CD8-positive, alpha-beta memory T cell (primary cell): Measurements from ENCODE around the gene CROCC. TPM values are rescaled to one million over a fixed set of nuclear protein-coding genes. Genes with fewer than 3 reads are reported as not detected.
"Not testable (repeated sequence)": the region's sequence is repeated elsewhere in the genome, so short reads cannot be mapped to it uniquely, and the experiment has no call there.

Source experiments
- CTCF ChIA-PET: fragments of 350-600 bp; sonication (Branson Sonifier 250); formaldehyde crosslinking; loops from one replicate; lab custom pipeline; 2021; ENCODE audit warnings: antibody characterized with exemption; lab: Charles Lee
- POLR2A ChIA-PET: fragments of 350-600 bp; sonication (Branson Sonifier 250); formaldehyde crosslinking; loops from one replicate; lab custom pipeline; 2021; ENCODE audit warnings: antibody characterized with exemption; lab: Charles Lee
- DNase-seq, 5 donors: peaks; one replicate each; pipeline versions ENCODE4 v3.0.0 to v3.0.0-alpha.2; 2020 to 2022; ENCODE audit warnings: mixed read lengths in 1 of 5
- H3K27ac ChIP-seq: one replicate; pipeline ENCODE4 v1.7.0; 2013; ENCODE audit warnings: low read depth, mild to moderate bottlenecking, low read length, moderate library complexity
- H3K27me3 ChIP-seq: 2 replicates; pipeline ENCODE4 v1.7.0; 2013; ENCODE audit warnings: low read length, mild to moderate bottlenecking; ENCODE audit not compliant: insufficient read depth, poor library complexity, severe bottlenecking
- H3K36me3 ChIP-seq: 2 replicates; pipeline ENCODE4 v1.7.0; 2013; ENCODE audit warnings: mild to moderate bottlenecking, low read length, moderate library complexity; ENCODE audit not compliant: insufficient read depth
- H3K4me1 ChIP-seq: 2 replicates; pipeline ENCODE4 v1.7.0; 2013; ENCODE audit warnings: mild to moderate bottlenecking, low read length, moderate library complexity; ENCODE audit not compliant: insufficient read depth
- H3K4me3 ChIP-seq: 2 replicates; pipeline ENCODE4 v1.7.0; 2013; ENCODE audit warnings: mild to moderate bottlenecking, low read length
- H3K9me3 ChIP-seq: 2 replicates; pipeline ENCODE4 v1.7.0; 2013; ENCODE audit warnings: mild to moderate bottlenecking, low read length
- H3K27ac Mint-ChIP-seq, 8 donors: one replicate each; pipeline ENCODE4 v1.8.0; 2020 to 2021; ENCODE audit warnings: mixed read lengths in 8 of 8, mild to moderate bottlenecking in 6 of 8, inconsistent platforms in 3 of 8, moderate library complexity in 3 of 8
- H3K27me3 Mint-ChIP-seq, 2 donors: one replicate each; pipeline ENCODE4 v1.8.0; 2020 to 2021; ENCODE audit warnings: mixed read lengths in 2 of 2, mild to moderate bottlenecking in 1 of 2, moderate library complexity in 1 of 2
- H3K36me3 Mint-ChIP-seq, 3 donors: one replicate each; pipeline ENCODE4 v1.8.0; 2020 to 2021; ENCODE audit warnings: mixed read lengths in 3 of 3, inconsistent platforms in 1 of 3, mild to moderate bottlenecking in 1 of 3
- H3K4me1 Mint-ChIP-seq, 3 donors: one replicate each; pipeline ENCODE4 v1.8.0; 2020 to 2021; ENCODE audit warnings: mixed read lengths in 3 of 3, inconsistent platforms in 1 of 3, mild to moderate bottlenecking in 1 of 3
- H3K4me3 Mint-ChIP-seq, 7 donors: one replicate each; pipeline ENCODE4 v1.8.0; 2020 to 2021; ENCODE audit warnings: mixed read lengths in 7 of 7, mild to moderate bottlenecking in 6 of 7, moderate library complexity in 4 of 7, inconsistent platforms in 2 of 7
- H3K9me3 Mint-ChIP-seq, 5 donors: one replicate each; pipeline ENCODE4 v1.8.0; 2020 to 2022; ENCODE audit warnings: mixed read lengths in 5 of 5, mild to moderate bottlenecking in 3 of 5, moderate library complexity in 2 of 5, inconsistent platforms in 1 of 5
- polyA plus RNA-seq: library from polyadenylated mRNA; unstranded; fragments of 300-500 nt; fragmentation: Illumina TruSeq; gene quantifications from one replicate; pipeline ENCODE4 v1.2.3, GENCODE V29; 2021
- total RNA-seq, 2 experiments: library from RNA; stranded (reverse); gene quantifications; one replicate each; pipeline ENCODE4 v1.2.3, GENCODE V29; 2021

CROCC gene
- total and polyA plus RNA-seq, 3 experiments from 2014 or later: 6.9 to 30.1 (median 25.6) TPM

DNA sequence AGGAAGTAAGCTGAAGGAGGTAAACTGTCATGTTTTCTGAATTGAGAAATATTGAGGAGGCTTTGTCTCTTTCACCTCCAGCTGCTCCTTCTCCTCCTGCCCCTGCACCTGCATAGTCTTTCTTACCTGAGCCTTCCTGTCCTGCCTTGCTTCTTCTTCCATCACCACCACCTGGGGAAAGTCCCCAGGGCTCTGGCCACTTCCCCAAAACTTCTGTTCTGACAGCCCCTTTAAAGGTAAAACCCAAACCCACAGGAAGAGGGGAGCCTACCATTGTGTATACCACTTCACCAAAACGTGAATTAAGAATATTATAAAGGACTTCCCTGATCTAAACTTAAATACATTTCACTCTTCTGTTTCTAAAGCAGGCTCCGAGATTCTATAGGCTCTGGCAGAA is 20.4 kb upstream of the CROCC start:
- POLR2A ChIA-PET, H3K36me3 ChIP-seq, H3K9me3 ChIP-seq, H3K36me3 Mint-ChIP-seq, H3K27ac ChIP-seq, H3K27me3 ChIP-seq, H3K4me3 ChIP-seq, DNase-seq, CTCF ChIA-PET, H3K9me3 Mint-ChIP-seq: not testable (repeated sequence)
- H3K4me3 Mint-ChIP-seq: peak overlapping the region in 5 of 7 donors; percentile 2 to 44 (median 27)
- H3K4me1 Mint-ChIP-seq: peaks cover 27 to 35% (median 34%) of the 10 kb centered on the region in 3 donors
- peak overlapping the region in 6 of 8 donors; percentile 32 to 93 (median 68) for H3K27ac Mint-ChIP-seq
- peaks cover 47% of the 10 kb centered on the region for H3K4me1 ChIP-seq
- H3K27me3 Mint-ChIP-seq: peaks cover 0 to 10% of the 10 kb centered on the region in 2 donors

- H3K4me1 ChIP-seq: peaks cover 36% of the 10 kb centered on the region
- H3K36me3 ChIP-seq: no peaks in the 10 kb centered on the region
- CTCF ChIA-PET: interaction anchor here (1.3 to 1.8 kb wide), 3 partner anchors 16 to 202 kb away, joined by 3 to 4 read pairs (median 4); no protein-coding TSS in a partner anchor
- no peaks in the 10 kb centered on the region for H3K27me3 ChIP-seq
- H3K4me3 ChIP-seq: no peak overlapping the region
- Mint-ChIP-seq H3K4me1 (peaks cover 17 to 28% (median 26%) of the 10 kb centered on the region in 3 donors), H3K36me3 (peaks cover 0 to 4% (median 1%) of the 10 kb centered on the region in 3 donors), H3K4me3 (peak overlapping the region in 2 of 7 donors; percentile 28 to 57), H3K9me3 (peaks cover 0 to 5% (median 2%) of the 10 kb centered on the region in 5 donors), H3K27me3 (peaks cover 0 to 4% of the 10 kb centered on the region in 2 donors), H3K27ac (peak overlapping the region in 2 of 8 donors; percentile 17 to 71)
- DNase-seq: no peak
- no peaks in the 10 kb centered on the region for H3K9me3 ChIP-seq
- no peak overlapping the region for H3K27ac ChIP-seq
- POLR2A ChIA-PET: interaction anchor here (0.7 to 2.7 kb wide), 2 partner anchors 11 to 15 kb away, joined by 3 to 17 read pairs; no protein-coding TSS in a partner anchor
Observed at GRCh38 chr1:16903054-16903453, 18.7 kb upstream of the CROCC start.

GRCh38 chr1:16903458-16903796 is 18.3 kb upstream of the CROCC start:
- H3K4me1 ChIP-seq: peaks cover 36% of the 10 kb centered on the region
- H3K27me3 ChIP-seq: no peaks in the 10 kb centered on the region
- Mint-ChIP-seq H3K4me1 (peaks cover 16 to 28% (median 23%) of the 10 kb centered on the region in 3 donors), H3K27ac (peak overlapping the region in 1 of 8 donors; percentile 71), H3K27me3 (peaks cover 0 to 4% of the 10 kb centered on the region in 2 donors), H3K9me3 (peaks cover 0 to 5% (median 2%) of the 10 kb centered on the region in 5 donors), H3K36me3 (peaks cover 0 to 4% (median 1%) of the 10 kb centered on the region in 3 donors), H3K4me3 (no peak overlapping the region)
- H3K9me3 ChIP-seq: no peaks in the 10 kb centered on the region
- DNase-seq: no peak
- H3K4me3 ChIP-seq: peak overlapping the region; percentile 64
- ChIA-PET CTCF (interaction anchor here (1.3 to 1.8 kb wide), 3 partner anchors 16 to 202 kb away, joined by 3 to 4 read pairs (median 4); no protein-coding TSS in a partner anchor), POLR2A (interaction anchor here (0.6 to 2.7 kb wide), 6 partner anchors 11 to 262 kb away, joined by 3 to 17 read pairs (median 4); no protein-coding TSS in a partner anchor)
- peak overlapping the region; percentile 99 for H3K27ac ChIP-seq
- no peaks in the 10 kb centered on the region for H3K36me3 ChIP-seq

GRCh38 chr1:16904560-16905109 is 17.1 kb upstream of the CROCC start:
- H3K4me1 ChIP-seq: peaks cover 36% of the 10 kb centered on the region

GRCh38 chr1:16905110-16905867 is 16.4 kb upstream of the CROCC start:
- Histone ChIP-seq H3K9me3 (no peaks in the 10 kb centered on the region), H3K27me3 (no peaks in the 10 kb centered on the region), H3K27ac (peak overlapping the region; percentile 99), H3K4me3 (peak overlapping the region; percentile 64), H3K4me1 (peaks cover 36% of the 10 kb centered on the region), H3K36me3 (no peaks in the 10 kb centered on the region)
- Mint-ChIP-seq H3K27ac (no peak overlapping the region), H3K36me3 (peaks cover 0 to 4% (median 1%) of the 10 kb centered on the region in 3 donors), H3K9me3 (peaks cover 0 to 5% (median 2%) of the 10 kb centered on the region in 5 donors), H3K27me3 (peaks cover 0 to 4% of the 10 kb centered on the region in 2 donors), H3K4me1 (peaks cover 23 to 37% (median 32%) of the 10 kb centered on the region in 3 donors), H3K4me3 (no peak overlapping the region)
- ChIA-PET CTCF (interaction anchor here (1.1 to 2.2 kb wide), 3 partner anchors 8 to 16 kb away, joined by 3 to 6 read pairs (median 4); partner anchors contain the start of gene CROCC), POLR2A (interaction anchor here (0.6 to 2.7 kb wide), 10 partner anchors 9 to 1071 kb away, joined by 3 to 17 read pairs (median 5); partner anchors contain the start of genes CROCC, RNU1-2 and SPEN)
- DNase-seq: peak in 1 of 5 donors; percentile 38

More at GRCh38 chr1:16904560-16905109, 17.1 kb upstream of the CROCC start:
- peak; percentile 93 to 100 (median 99) for DNase-seq
- no peaks in the 10 kb centered on the region for H3K9me3 ChIP-seq
- CTCF ChIA-PET: interaction anchor here (1.1 to 2.2 kb wide), 3 partner anchors 8 to 203 kb away, joined by 3 to 6 read pairs (median 4); partner anchors contain the start of gene CROCC
- no peaks in the 10 kb centered on the region for H3K36me3 ChIP-seq
- POLR2A ChIA-PET: interaction anchor here (0.6 to 2.7 kb wide), 11 partner anchors 8 to 1070 kb away, joined by 3 to 17 read pairs (median 5); partner anchors contain the start of genes CROCC, RNU1-2 and SPEN
- Mint-ChIP-seq H3K4me3 (no peak overlapping the region), H3K27ac (no peak overlapping the region), H3K9me3 (peaks cover 0 to 5% (median 2%) of the 10 kb centered on the region in 5 donors), H3K27me3 (peaks cover 0 to 4% of the 10 kb centered on the region in 2 donors), H3K36me3 (peaks cover 0 to 4% (median 1%) of the 10 kb centered on the region in 3 donors), H3K4me1 (peaks cover 21 to 33% (median 28%) of the 10 kb centered on the region in 3 donors)
- peak overlapping the region; percentile 64 for H3K4me3 ChIP-seq
- H3K27ac ChIP-seq: peak overlapping the region; percentile 99
- no peaks in the 10 kb centered on the region for H3K27me3 ChIP-seq

- peaks cover 0 to 4% (median 1%) of the 10 kb centered on the region in 3 donors for H3K36me3 Mint-ChIP-seq
- H3K27ac Mint-ChIP-seq: peak overlapping the region in 1 of 8 donors; percentile 60
- Histone ChIP-seq H3K4me3 (no peak overlapping the region), H3K36me3 (no peaks in the 10 kb centered on the region), H3K9me3 (no peaks in the 10 kb centered on the region), H3K27me3 (no peaks in the 10 kb centered on the region), H3K4me1 (peaks cover 32% of the 10 kb centered on the region), H3K27ac (peak overlapping the region; percentile 99)
- peaks cover 17 to 30% (median 25%) of the 10 kb centered on the region in 3 donors for H3K4me1 Mint-ChIP-seq
- no peak for DNase-seq
- POLR2A ChIA-PET: interaction anchor here (1.5 to 2.7 kb wide), 2 partner anchors 8 to 10 kb away, joined by 10 to 17 read pairs; partner anchors contain the start of gene RNU1-2
- CTCF ChIA-PET: interaction anchor here (1.8 to 2.2 kb wide), 2 partner anchors 9 to 15 kb away, joined by 4 to 6 read pairs; partner anchors contain the start of gene CROCC
- peak overlapping the region in 2 of 7 donors; percentile 30 for H3K4me3 Mint-ChIP-seq
- peaks cover 0 to 5% (median 2%) of the 10 kb centered on the region in 5 donors for H3K9me3 Mint-ChIP-seq
- H3K27me3 Mint-ChIP-seq: peaks cover 0 to 4% of the 10 kb centered on the region in 2 donors
Observed at GRCh38 chr1:16905868-16906702, 15.6 kb upstream of the CROCC start.

DNA sequence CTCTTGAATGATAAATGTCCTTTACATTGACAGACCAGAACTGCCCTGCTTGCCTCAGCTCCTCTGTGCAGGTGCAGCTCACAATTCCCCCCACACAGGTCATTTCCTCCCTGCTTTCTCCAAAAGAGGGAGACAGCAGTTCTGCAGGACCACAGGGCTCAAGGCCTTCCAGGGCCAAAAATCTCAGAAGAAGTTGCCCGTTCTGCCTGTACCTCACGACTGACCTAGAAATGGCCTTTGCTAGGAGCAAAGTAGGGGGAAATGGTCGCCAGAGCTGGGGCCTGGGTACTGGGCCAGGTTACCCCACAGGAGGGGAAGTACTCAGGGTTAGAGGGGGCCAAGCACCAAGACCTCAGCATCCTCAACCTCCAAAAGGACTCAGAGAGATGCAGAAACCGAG is 14.9 kb upstream of the CROCC start:
- peaks cover 24% of the 10 kb centered on the region for H3K4me1 ChIP-seq
- ChIA-PET CTCF (interaction anchor here (1.8 kb wide), 1 partner anchor 8 kb away, joined by 4 read pairs; no protein-coding TSS in a partner anchor), POLR2A (no interaction called here)
- H3K36me3 ChIP-seq: no peaks in the 10 kb centered on the region
- peaks cover 0 to 5% (median 2%) of the 10 kb centered on the region in 5 donors for H3K9me3 Mint-ChIP-seq
- DNase-seq: no peak
- peaks cover 0 to 4% of the 10 kb centered on the region in 2 donors for H3K27me3 Mint-ChIP-seq
- no peaks in the 10 kb centered on the region for H3K9me3 ChIP-seq
- H3K4me3 ChIP-seq: no peak overlapping the region
- H3K4me3 Mint-ChIP-seq: peak overlapping the region in 1 of 7 donors; percentile 30
- peaks cover 0 to 4% (median 1%) of the 10 kb centered on the region in 3 donors for H3K36me3 Mint-ChIP-seq
- no peak overlapping the region for H3K27ac ChIP-seq
- no peak overlapping the region for H3K27ac Mint-ChIP-seq
- H3K4me1 Mint-ChIP-seq: peaks cover 11 to 23% (median 22%) of the 10 kb centered on the region in 3 donors
- no peaks in the 10 kb centered on the region for H3K27me3 ChIP-seq
